IPS-15b (cell line): ENCODE results near the gene OSBPL9.
"Not testable (repeated sequence)": the region's sequence is repeated elsewhere in the genome, so short reads cannot be mapped to it uniquely, and the experiment has no call there.

Source experiments
- H3K27me3 ChIP-seq: one replicate; pipeline ENCODE4 v1.6.1; 2013; ENCODE audit warnings: low read length; ENCODE audit not compliant: control insufficient read depth, insufficient read depth
- H3K36me3 ChIP-seq: one replicate; pipeline ENCODE4 v1.6.1; 2013; ENCODE audit warnings: low read length; ENCODE audit not compliant: control insufficient read depth, insufficient read depth
- H3K4me1 ChIP-seq: one replicate; pipeline ENCODE4 v1.6.1; 2013; ENCODE audit warnings: mild to moderate bottlenecking, low read length; ENCODE audit not compliant: control insufficient read depth, insufficient read depth
- H3K4me3 ChIP-seq: one replicate; pipeline ENCODE4 v1.5.1; 2013; ENCODE audit warnings: low read depth, low read length
- H3K9ac ChIP-seq: one replicate; pipeline ENCODE4 v1.6.1; 2013; ENCODE audit warnings: low read depth, mild to moderate bottlenecking, low read length
- H3K9me3 ChIP-seq: one replicate; pipeline ENCODE4 v1.6.1; 2013; ENCODE audit warnings: mild to moderate bottlenecking, low read length; ENCODE audit not compliant: control insufficient read depth, insufficient read depth

The OSBPL9 gene

GRCh38 chr1:51789342-51789741, 172.4 kb downstream of the OSBPL9 start:
- H3K9ac ChIP-seq = no peak overlapping the region
- no peaks in the 10 kb centered on the region for H3K9me3 ChIP-seq
- H3K4me1 ChIP-seq = no peaks in the 10 kb centered on the region
- H3K4me3 ChIP-seq = no peak overlapping the region
- H3K36me3 ChIP-seq = peaks cover 42% of the 10 kb centered on the region
- no peaks in the 10 kb centered on the region for H3K27me3 ChIP-seq

DNA sequence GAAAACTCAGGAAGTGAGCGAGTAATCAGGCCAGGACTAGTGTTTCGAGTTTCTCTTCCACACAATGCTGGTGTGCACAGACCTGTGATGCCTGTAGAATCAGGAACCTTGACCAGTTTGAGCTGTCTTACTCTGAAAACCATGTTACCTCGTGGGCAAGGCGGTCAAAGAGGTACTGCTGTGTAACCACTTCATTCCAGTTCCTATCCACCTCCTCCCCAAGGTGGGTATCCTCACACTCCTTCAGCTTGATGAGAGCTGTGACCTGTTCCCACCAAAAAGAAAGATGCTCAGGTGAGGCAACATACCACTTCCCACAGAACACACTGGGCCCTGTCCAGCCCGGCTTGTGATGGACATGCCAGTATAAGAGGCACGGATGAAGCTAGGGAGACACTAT, 173.5 kb downstream of the OSBPL9 start:
- no peak overlapping the region for H3K9ac ChIP-seq
- no peaks in the 10 kb centered on the region for H3K4me1 ChIP-seq
- H3K36me3 ChIP-seq = peaks cover 34% of the 10 kb centered on the region
- no peak overlapping the region for H3K4me3 ChIP-seq
- no peaks in the 10 kb centered on the region for H3K27me3 ChIP-seq
- H3K9me3 ChIP-seq = no peaks in the 10 kb centered on the region

DNA sequence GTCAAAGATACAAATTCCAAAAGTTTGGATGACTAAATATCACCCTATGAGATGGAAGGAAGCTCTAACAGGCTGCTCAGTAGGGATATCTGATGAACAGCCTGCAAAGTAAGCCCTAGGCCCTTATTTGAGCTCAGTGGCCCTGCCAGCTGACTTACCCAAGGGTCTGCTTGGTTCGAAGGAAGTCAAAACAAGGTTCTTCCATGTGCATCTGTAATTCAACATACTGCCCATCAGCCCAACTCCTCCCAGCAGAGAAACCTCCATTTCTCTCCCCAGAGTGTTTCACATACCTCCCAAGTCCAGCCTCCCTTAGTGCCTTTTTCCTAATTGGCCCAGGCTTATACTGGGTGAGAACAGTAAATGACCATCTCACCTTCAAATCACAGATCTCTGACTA, 175.0 kb downstream of the OSBPL9 start:
- H3K4me3 ChIP-seq = no peak overlapping the region
- H3K9ac ChIP-seq = no peak overlapping the region
- H3K27me3 ChIP-seq = no peaks in the 10 kb centered on the region
- peaks cover 27% of the 10 kb centered on the region for H3K36me3 ChIP-seq
- no peaks in the 10 kb centered on the region for H3K4me1 ChIP-seq
- no peaks in the 10 kb centered on the region for H3K9me3 ChIP-seq

DNA sequence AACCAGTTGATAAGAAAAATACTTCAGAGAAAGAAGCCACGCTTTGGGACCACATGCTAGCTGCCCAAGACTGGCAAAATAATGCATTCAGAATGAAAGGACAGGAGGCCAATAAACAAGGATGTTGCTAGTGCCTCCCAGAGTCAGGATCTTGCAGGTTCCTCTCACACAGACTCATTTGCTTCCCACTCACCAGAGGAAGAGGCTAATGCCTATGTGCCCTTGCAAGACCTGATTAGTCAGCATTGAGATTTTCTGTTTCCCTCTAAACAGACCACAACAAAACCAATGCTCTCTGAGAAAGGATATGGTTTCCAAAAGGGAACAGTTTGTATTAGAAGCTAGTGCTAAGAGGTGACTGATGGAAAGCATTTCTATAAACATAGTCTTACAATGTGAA, 176.0 kb downstream of the OSBPL9 start:
- no peaks in the 10 kb centered on the region for H3K9me3 ChIP-seq
- peaks cover 30% of the 10 kb centered on the region for H3K36me3 ChIP-seq
- H3K4me3 ChIP-seq = no peak overlapping the region
- H3K4me1 ChIP-seq = no peaks in the 10 kb centered on the region
- no peaks in the 10 kb centered on the region for H3K27me3 ChIP-seq
- H3K9ac ChIP-seq = no peak overlapping the region

DNA sequence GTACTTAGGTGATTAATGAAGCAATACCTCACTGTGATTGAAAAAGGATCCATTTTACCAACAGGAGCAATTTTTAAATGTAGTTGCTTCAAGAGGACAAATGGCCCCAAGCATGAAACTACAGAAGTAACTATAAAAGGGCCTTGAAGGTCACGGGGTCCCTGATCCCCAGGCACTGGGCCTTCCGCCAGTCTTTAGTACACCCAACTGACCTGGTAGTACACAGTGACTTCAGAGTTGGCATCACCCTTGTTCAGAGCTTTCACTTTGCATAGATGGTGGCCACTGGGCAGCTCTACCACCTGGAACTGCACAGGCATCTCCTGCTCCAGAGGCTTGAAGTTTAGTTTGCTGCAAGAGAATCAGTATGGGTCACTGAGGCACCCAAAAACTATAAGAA, 177.4 kb downstream of the OSBPL9 start:
- no peaks in the 10 kb centered on the region for H3K27me3 ChIP-seq
- H3K4me3 ChIP-seq = no peak overlapping the region
- H3K36me3 ChIP-seq = peaks cover 28% of the 10 kb centered on the region
- no peak overlapping the region for H3K9ac ChIP-seq
- no peaks in the 10 kb centered on the region for H3K9me3 ChIP-seq
- no peaks in the 10 kb centered on the region for H3K4me1 ChIP-seq

DNA sequence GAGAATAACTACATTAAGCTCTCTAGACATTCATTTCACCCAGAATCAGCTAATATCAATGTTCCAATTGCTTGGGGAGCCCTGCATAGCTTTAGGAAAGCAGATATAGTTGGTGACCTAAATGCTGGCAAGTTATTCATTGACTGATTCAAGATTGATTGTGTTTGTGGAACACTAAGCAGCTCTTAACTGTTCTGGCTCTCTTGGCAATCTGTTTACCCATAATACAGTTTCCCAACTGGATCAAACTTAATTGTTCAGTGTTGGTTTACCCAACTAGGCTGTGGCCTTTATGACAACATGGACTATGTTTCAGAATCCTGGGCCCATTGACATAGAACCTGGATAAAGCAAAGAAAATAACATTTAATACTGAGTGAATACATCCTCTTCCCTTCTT, 178.0 kb downstream of the OSBPL9 start:
- no peaks in the 10 kb centered on the region for H3K4me1 ChIP-seq
- peaks cover 28% of the 10 kb centered on the region for H3K36me3 ChIP-seq
- no peaks in the 10 kb centered on the region for H3K9me3 ChIP-seq
- no peaks in the 10 kb centered on the region for H3K27me3 ChIP-seq
- H3K9ac ChIP-seq = no peak overlapping the region
- no peak overlapping the region for H3K4me3 ChIP-seq

DNA sequence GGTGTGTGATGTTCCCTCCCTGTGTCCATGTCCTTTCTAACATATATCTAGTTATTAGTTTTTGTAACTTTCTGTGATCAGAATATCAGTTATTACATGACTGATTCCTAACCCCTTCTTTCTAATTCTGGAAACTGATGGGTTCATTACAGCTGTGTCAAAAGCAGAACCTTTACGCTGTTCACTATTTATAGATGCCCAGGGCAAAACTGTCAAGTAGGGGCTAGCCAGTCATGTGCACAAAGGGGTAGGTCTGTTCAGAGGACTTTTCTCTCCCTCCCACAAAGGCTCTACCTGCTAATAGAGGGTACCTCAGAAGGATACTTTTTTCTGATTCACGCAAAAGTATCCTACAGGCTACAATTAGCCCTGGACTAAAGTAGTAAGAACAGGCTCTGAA, 182.5 kb downstream of the OSBPL9 start:
- Histone ChIP-seq H3K9me3 (no peaks in the 10 kb centered on the region), H3K4me3 (no peak overlapping the region), H3K36me3 (peaks cover 9% of the 10 kb centered on the region), H3K27me3 (no peaks in the 10 kb centered on the region), H3K4me1 (no peaks in the 10 kb centered on the region), H3K9ac (no peak overlapping the region)

- H3K9me3 ChIP-seq = no peaks in the 10 kb centered on the region
- H3K9ac ChIP-seq = no peak overlapping the region
- H3K27me3 ChIP-seq = no peaks in the 10 kb centered on the region
- H3K36me3 ChIP-seq = peaks cover 2% of the 10 kb centered on the region
- no peak overlapping the region for H3K4me3 ChIP-seq
- H3K4me1 ChIP-seq = no peaks in the 10 kb centered on the region
Observed at GRCh38 chr1:51814513-51814912, 197.6 kb downstream of the OSBPL9 start.

- no peaks in the 10 kb centered on the region for H3K36me3 ChIP-seq
- no peaks in the 10 kb centered on the region for H3K27me3 ChIP-seq
- no peak overlapping the region for H3K4me3 ChIP-seq
Observed at GRCh38 chr1:51818487-51818886, 201.6 kb downstream of the OSBPL9 start.

GRCh38 chr1:51819021-51819420, 202.1 kb downstream of the OSBPL9 start:
- not testable (repeated sequence) for H3K4me3 ChIP-seq, H3K4me1 ChIP-seq, H3K9ac ChIP-seq, H3K9me3 ChIP-seq, H3K36me3 ChIP-seq, H3K27me3 ChIP-seq

More at GRCh38 chr1:51818487-51818886, 201.6 kb downstream of the OSBPL9 start:
- Histone ChIP-seq H3K4me1 (no peaks in the 10 kb centered on the region), H3K9me3 (no peaks in the 10 kb centered on the region), H3K9ac (no peak overlapping the region)

DNA sequence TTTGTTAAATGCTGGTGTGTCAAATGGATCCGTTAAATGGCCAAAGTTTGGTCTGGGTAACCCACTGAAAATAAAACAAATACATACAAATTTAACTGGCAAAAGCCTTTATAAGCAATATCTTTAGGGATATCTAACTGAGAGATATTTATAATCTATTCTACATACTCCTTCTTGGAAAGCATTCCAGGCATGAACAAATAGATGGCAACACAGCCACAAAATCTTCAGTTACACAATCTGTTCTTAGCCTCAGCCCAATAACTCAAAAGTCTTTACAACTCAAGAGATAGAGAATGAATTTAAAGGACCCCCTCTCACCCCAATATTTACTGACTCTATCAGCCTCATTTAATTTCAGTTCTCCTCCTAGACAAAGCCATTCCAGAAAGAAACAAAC, 202.9 kb downstream of the OSBPL9 start:
- Histone ChIP-seq H3K4me1 (no peaks in the 10 kb centered on the region), H3K27me3 (no peaks in the 10 kb centered on the region), H3K4me3 (no peak overlapping the region), H3K36me3 (peaks cover 3% of the 10 kb centered on the region), H3K9me3 (no peaks in the 10 kb centered on the region), H3K9ac (no peak overlapping the region)

DNA sequence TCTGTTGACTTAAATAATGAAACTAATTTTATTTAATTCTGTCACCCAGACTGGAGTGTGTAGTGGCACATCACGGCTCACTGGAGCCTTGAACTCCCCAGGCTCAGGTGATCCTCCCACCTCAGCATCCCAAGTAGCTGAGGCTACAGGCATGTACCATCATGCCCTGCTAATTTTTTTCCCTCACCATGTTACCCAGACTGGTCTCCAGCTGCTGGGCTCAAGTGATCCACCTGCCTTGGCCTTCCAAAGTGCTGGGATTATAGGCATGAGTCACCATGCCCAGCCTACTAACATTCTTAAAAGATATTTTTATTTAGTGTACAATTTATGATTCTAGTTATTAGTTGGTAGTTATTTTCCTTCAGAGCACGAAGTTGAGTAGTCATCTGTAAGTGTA, 212.2 kb downstream of the OSBPL9 start:
- peaks cover 7% of the 10 kb centered on the region for H3K36me3 ChIP-seq
- no peak overlapping the region for H3K4me3 ChIP-seq
- no peaks in the 10 kb centered on the region for H3K27me3 ChIP-seq
- no peak overlapping the region for H3K9ac ChIP-seq
- H3K4me1 ChIP-seq = no peaks in the 10 kb centered on the region
- no peaks in the 10 kb centered on the region for H3K9me3 ChIP-seq

- Histone ChIP-seq H3K27me3 (no peaks in the 10 kb centered on the region), H3K4me1 (no peaks in the 10 kb centered on the region), H3K36me3 (peaks cover 2% of the 10 kb centered on the region), H3K9ac (no peak overlapping the region), H3K9me3 (no peaks in the 10 kb centered on the region), H3K4me3 (no peak overlapping the region)
Observed at GRCh38 chr1:51833700-51834099, 216.8 kb downstream of the OSBPL9 start.
